ENCODE measurements around the gene FANCE.
A peak's percentile ranks its signal among the peaks of the same experiment; 100 is the strongest.
"Not testable (repeated sequence)": the region's sequence is repeated elsewhere in the genome, so short reads cannot be mapped to it uniquely, and the experiment has no call there.

FANCE gene

GRCh38 chr6:35432702-35433101, 19.4 kb upstream of the FANCE start:
- DNase-seq, result not testable (repeated sequence)

- no peak for DNase-seq
These were observed 16.9 kb upstream of the FANCE start for GRCh38 chr6:35435074-35435837.

DNA sequence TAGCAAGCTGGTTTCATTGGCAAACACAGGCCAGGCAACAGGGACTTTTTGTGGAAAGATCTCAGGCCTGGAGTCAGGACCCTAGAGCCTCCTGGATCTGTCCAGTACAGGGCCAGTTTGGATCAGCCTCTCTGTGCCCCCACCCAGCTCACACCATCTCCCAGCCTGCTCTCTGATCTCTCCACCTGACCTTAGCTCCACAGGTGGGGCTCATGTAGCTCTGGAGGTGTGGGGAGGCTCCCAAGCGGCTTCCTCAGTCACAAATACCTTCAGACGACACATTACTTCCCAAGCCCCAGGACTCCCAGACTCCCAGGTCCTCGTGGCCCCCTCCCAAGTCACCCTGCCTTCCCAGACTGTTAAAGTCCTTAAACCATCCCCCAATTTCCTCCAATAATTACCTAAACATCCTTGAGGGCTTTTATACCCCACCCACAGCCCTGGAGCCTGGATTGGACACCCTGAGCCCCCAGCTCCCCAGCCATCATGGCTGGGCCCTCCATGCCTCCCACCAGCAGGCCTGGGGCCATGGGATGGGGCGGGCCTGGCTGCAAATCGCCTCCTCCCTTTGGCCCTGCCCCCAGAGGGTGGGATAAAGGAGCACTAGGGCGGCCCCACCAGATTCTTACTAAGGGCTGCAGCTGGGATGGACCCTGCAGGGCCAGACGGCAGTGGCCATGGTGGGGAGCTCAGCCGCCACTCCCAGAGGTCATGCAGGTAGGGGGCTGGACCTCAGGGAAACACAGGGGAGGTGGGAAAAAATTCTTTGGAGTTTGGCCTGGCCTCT, 15.9 kb upstream of the FANCE start:
- no peak for DNase-seq

DNA sequence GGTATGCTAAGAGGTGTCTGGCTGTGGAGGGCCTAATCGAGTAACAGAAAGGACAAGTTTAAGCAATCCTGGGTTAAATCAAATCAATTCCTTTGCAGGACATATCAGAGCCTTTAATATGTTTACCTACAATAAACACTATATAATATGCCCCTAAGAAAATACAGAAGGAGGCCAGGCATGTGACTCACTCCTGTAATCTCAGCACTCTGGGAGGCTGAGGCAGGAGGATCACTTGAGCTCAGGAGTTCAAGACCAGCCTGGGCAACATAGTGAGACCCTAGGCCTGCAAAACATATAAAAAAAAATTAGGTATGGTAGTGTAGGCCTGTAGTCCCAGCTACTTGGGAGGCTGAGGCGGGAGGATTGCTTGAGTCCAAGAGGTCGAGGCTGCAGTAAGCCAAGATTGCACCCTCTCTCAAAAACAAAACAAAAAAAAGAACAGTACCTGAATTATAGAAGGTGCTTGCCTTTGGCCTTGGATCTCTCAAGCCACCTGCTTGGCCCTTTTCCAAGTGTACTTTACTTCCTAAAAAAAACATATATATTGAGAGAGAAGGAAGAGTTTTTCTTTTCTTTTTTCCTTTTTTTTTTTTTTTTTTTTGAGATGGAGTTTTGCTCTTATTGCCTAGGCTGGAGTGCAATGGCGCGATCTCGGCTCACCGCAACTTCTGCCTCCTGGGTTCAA, 13.6 kb upstream of the FANCE start:
- DNase-seq, result not testable (repeated sequence)

GRCh38 chr6:35439308-35439707, 12.8 kb upstream of the FANCE start:
- no peak for DNase-seq

DNA sequence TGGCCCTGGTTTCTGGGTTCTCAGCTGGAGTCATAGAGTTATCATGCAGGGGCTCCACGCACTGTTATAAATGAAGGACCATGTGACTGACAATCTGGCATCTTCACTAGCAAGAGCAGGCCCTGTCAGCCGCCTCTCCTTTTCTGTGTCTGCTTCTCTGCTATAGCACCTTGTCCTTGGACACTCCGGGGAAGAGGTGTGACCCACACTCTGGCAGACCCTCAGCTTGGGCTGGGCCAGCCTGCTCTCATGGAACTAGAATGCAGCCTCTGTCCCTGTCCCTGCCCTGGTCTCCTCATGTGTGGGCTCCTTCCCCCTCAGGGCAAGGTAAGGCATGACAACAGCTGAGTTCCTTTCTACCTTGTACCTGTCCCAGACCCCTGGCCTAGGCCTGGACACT, 10.9 kb upstream of the FANCE start:
- no peak for DNase-seq

GRCh38 chr6:35441642-35442041, 10.5 kb upstream of the FANCE start:
- no peak for DNase-seq

DNA sequence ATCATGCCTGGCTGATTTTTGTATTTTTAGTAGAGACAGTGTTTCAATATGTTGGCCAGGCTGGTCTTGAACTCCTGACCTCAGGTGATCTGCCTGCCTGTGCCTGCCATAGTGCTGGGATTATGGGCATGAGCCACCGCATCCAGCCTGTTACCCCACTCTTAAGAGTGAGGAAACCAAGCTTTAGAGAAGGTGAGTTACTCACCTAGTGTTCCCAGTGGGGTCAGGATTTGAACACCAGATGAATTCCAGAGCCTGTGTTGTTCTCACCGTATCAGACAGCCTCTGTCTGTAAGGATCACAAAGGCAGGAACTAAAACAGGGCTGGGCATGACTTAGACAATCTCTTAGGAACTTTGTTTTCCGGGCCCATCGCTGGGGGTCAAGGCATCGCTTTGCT, 9.4 kb upstream of the FANCE start:
- DNase-seq, result no peak

DNA sequence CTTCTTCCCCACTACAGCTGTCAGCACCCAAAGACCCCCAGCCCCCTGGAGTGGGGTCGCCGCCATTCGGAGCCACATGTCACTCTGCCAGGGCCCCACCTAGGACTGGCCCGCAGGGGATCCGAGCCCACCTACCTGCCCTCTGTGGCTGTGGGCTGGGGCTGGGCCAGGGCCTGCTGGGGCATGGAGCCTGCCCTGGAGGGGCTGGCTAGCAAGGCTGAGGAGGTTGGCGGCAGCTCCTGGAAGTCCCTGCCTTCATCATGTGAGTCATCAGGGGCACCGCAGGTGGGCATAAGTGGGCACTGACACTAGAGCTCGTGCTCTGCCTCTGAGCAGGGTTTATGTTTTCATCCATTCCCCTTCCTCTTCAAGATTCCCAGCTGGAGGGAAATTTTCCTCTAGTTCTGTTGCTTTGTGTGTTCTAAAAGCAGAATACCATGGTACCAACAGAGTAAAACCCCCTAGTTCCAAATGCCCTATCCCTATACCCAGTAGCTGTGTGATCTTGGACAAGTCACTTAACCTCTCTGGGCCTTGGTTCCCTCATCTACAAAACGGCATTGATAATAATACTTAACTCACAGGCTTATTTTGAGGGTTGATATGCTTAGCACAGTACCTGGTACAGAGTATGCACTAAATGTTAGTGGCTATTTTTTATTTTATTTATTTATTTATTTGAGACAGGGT, 8.7 kb upstream of the FANCE start:
- no peak for DNase-seq

DNA sequence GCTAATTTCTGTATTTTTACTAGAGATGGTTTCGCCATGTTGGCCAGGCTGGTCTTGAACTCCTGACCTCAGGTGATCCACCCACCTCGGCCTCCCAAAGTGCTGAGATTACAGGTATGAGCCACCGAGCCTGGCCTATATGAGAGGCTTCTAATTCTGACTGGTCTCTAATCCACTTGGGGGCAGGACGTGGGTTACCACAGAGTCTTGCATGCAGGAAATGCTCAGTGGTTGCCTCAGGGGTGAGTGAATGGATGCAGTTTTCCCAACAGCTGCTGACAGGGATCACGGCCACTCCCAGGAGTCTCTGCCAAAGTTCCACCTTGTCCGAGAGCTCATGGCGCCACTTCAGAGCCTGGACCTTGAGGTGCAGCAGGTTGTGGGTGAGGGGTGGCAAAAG, 6.4 kb upstream of the FANCE start:
- DNase-seq, result peak; percentile 23

DNA sequence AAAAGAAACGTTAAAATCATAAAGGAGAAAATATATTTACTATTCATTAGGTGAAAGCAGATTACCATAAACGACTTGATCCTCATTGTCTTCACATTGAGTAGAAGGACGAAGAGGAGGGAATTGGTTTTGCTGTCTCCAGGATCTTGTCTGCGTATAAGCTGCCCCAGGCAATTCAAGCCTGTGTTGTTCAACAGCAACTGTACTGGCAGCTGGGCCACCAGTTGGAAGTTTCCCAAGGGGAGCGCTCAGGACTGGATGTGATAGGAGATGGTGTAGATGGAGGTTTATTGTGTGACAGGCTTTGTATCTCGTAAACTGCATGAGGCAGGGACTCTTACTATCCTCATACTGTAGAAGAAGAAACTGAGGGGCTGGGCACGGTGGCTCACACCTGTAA, 3.9 kb upstream of the FANCE start:
- no peak for DNase-seq

DNA sequence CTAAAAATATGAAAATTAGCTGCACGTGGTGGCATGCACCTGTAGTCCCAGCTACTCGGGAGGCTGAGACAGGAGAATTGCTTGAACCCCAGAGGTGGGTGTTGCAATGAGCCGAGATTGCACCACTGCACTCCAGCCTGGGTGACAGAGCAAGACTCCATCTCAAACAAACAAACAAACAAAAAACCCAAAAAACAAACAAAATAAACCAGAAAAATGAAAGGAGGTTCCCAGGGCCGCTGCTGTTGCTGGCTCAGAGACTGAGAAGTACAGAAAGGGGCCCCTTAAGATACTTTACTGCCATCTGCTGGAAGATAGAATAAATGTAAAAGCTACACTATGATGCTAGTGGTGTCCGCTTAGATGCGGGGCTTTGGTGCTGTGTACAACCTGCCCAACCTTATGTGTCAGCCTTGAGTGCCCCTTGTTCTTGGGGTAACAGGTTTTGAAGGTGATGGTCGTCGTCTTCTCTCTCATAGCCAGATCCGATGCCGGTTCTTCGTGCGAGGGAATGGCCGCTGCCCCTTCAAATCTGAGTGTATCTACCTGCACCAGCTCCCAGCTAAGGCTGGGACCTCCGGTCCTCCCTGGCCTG, 2.8 kb upstream of the FANCE start:
- DNase-seq, result peak; percentile 47

GRCh38 chr6:35451354-35452182, 570 bp upstream of the FANCE start:
- no peak for DNase-seq

GRCh38 chr6:35453236-35453635, 1.1 kb downstream of the FANCE start:
- DNase-seq, result no peak

DNA sequence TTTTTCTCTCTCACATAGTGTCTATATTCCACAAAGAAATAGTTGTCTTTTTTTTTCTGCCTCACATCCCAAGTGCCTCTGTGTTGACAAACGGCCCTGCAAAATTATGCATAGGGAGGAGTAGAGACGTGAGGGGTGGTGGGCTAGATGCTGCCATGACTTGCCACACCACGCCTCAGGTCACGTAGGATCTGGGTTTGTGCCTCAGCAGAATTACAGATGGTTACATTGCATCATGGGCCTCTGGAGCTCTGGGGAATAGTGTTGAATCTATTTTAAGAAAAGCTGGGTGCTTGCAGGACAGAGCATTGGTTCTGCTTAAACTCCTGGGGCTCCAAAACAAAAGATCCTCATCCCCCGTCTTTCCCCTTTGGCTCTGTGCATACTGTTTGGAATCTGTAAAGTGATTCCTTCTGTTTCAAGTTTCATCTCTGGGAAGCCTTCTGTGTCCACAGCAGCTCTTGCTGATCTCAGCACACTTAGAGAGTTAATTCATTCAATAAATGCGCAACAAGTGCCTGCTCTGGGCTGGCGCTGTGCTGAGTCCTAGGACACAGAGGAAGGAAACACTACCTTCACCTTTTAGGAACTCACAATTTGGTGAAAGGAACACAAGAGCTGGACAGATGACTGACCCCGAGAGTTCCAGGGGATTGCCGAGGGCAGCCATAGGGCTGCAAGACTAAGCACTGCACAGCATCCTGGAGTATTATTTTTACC, 2.4 kb downstream of the FANCE start:
- no peak for DNase-seq

DNA sequence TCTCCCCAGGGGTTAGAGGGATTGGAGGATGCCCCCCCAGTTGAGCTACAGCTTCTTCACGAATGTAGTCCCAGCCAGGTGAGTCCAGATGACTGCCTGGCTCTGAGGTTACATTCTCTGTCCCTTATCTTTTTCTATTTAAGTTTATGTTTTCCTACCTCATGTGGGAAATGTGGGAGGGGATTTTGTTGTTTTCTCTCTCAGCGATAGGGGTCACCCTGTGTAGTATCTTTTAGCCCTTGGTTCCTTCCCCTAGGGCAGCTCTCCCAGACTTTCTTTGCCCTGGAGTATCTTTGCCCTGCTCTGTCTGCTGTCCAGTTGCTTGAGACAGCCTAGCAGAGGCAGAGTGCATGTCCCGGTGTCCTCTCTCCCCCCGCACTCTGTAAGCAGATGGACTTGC, 5.8 kb downstream of the FANCE start:
- DNase-seq, result no peak

DNA sequence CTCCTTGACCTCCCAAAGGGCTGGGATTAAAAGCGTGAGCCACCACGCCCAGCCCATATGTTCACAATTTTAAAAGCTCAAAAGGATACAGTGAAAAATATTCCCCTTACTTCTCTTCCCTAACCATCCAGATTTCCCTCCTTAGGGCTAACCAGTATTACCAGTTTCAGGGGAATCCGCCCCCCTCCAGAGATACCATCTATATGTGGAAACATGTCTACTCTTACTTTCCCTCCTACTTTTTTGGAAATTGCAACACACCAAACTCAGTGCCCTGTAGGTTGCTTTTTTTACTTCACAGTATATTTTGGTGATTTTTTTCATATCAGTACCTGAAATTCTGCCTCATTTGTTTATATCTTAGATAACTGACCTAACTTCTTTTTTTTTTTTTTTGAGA, 9.1 kb downstream of the FANCE start:
- no peak for DNase-seq

- no peak for DNase-seq
These were observed 11.2 kb downstream of the FANCE start for GRCh38 chr6:35463292-35463691.

GRCh38 chr6:35465646-35466045, 13.5 kb downstream of the FANCE start:
- no peak for DNase-seq

GRCh38 chr6:35468181-35468979, 16.2 kb downstream of the FANCE start, which contains the start of gene RPL10A:
RPL10A (plus strand) TSS chr6:35468401; CDS start chr6:35468435, 34 bp downstream.
- DNase-seq, result peak; percentile 97
